H9 (cell line): ENCODE data around the gene WSCD2. TPM values are rescaled to one million over a fixed set of nuclear protein-coding genes. Genes with fewer than 3 reads are reported as not detected.

Source experiments
- DNase-seq: peaks from one replicate; pipeline ENCODE4 v3.0.0-alpha.2; 2017
- H2AFZ ChIP-seq: one replicate; pipeline ENCODE4 v1.6.1; 2013; ENCODE audit warnings: mild to moderate bottlenecking, low read length, control low read depth, moderate library complexity
- H2AK5ac ChIP-seq: 2 replicates; pipeline ENCODE4 v1.6.1; 2013; ENCODE audit warnings: low read length, control low read depth, mixed read lengths; ENCODE audit not compliant: insufficient read length
- H2BK120ac ChIP-seq: one replicate; pipeline ENCODE4 v1.6.1; 2013; ENCODE audit warnings: low read depth, mild to moderate bottlenecking, low read length, control low read depth, inconsistent platforms; ENCODE audit not compliant: poor library complexity, severe bottlenecking
- H2BK12ac ChIP-seq: 2 replicates; pipeline ENCODE4 v1.6.1; 2013; ENCODE audit warnings: low read length, control low read depth, mixed read lengths, low read depth; ENCODE audit not compliant: insufficient read length
- H2BK15ac ChIP-seq: 2 replicates; pipeline ENCODE4 v1.6.1; 2013; ENCODE audit warnings: low read depth, low read length, control low read depth
- H2BK20ac ChIP-seq: one replicate; pipeline ENCODE4 v1.6.1; 2013; ENCODE audit warnings: low read depth, mild to moderate bottlenecking, low read length, control low read depth, inconsistent platforms; ENCODE audit not compliant: poor library complexity, severe bottlenecking
- H2BK5ac ChIP-seq: 2 replicates; pipeline ENCODE4 v1.6.1; 2013; ENCODE audit warnings: low read length, control low read depth, mixed read lengths; ENCODE audit not compliant: insufficient read length
- H3K14ac ChIP-seq: 2 replicates; pipeline ENCODE4 v1.6.1; 2013; ENCODE audit warnings: low read length, control low read depth; ENCODE audit not compliant: insufficient read depth
- H3K18ac ChIP-seq: 2 replicates; pipeline ENCODE4 v1.6.1; 2013; ENCODE audit warnings: low read depth, mild to moderate bottlenecking, mixed read lengths, low read length, control low read depth; ENCODE audit not compliant: insufficient read length
- H3K23ac ChIP-seq: 2 replicates; pipeline ENCODE4 v1.6.1; 2013; ENCODE audit warnings: low read length, control low read depth, mixed read lengths, low read depth; ENCODE audit not compliant: insufficient read length
- H3K23me2 ChIP-seq: 2 replicates; pipeline ENCODE4 v1.6.1; 2013; ENCODE audit warnings: low read depth, mild to moderate bottlenecking, mixed read lengths, low read length, control low read depth; ENCODE audit not compliant: insufficient read length, poor library complexity, severe bottlenecking
- H3K27ac ChIP-seq: 2 replicates; pipeline ENCODE4 v1.5.1; 2013; ENCODE audit warnings: low read length, control low read depth, mixed read lengths, low read depth; ENCODE audit not compliant: insufficient read length
- H3K27me3 ChIP-seq: 2 replicates; pipeline ENCODE4 v1.6.1; 2013; ENCODE audit warnings: low read length, control low read depth, inconsistent platforms; ENCODE audit not compliant: insufficient read depth
- H3K4ac ChIP-seq: 2 replicates; pipeline ENCODE4 v1.6.1; 2013; ENCODE audit warnings: low read depth, mild to moderate bottlenecking, control low read depth, inconsistent platforms, low read length, moderate library complexity
- H3K4me1 ChIP-seq: 2 replicates; pipeline ENCODE4 v1.6.1; 2013; ENCODE audit warnings: low read length, control low read depth, inconsistent platforms; ENCODE audit not compliant: insufficient read depth
- H3K4me2 ChIP-seq: 2 replicates; pipeline ENCODE4 v1.6.1; 2013; ENCODE audit warnings: low read length, control low read depth, mixed read lengths; ENCODE audit not compliant: insufficient read length, insufficient read depth
- H3K56ac ChIP-seq: 2 replicates; pipeline ENCODE4 v1.6.1; 2013; ENCODE audit warnings: low read depth, mild to moderate bottlenecking, mixed read lengths, low read length, control low read depth; ENCODE audit not compliant: insufficient read length
- H3K79me1 ChIP-seq: 2 replicates; pipeline ENCODE4 v1.6.1; 2013; ENCODE audit warnings: low read depth, mild to moderate bottlenecking, moderate library complexity, low read length, control low read depth, inconsistent platforms; ENCODE audit not compliant: insufficient read depth, poor library complexity, severe bottlenecking
- H3K79me2 ChIP-seq: 2 replicates; pipeline ENCODE4 v1.6.1; 2013; ENCODE audit warnings: low read length, control low read depth, inconsistent platforms; ENCODE audit not compliant: insufficient read depth
- H3K9ac ChIP-seq: 2 replicates; pipeline ENCODE4 v1.6.1; 2013; ENCODE audit warnings: low read length, control low read depth, mixed read lengths; ENCODE audit not compliant: insufficient read length; ENCODE audit errors: extremely low read depth
- H3K9me3 ChIP-seq: one replicate; pipeline ENCODE4 v1.6.1; 2013; ENCODE audit warnings: low read depth, low read length, inconsistent platforms; ENCODE audit not compliant: control insufficient read depth
- H3T11ph ChIP-seq: one replicate; pipeline ENCODE4 v1.6.1; 2013; ENCODE audit warnings: mild to moderate bottlenecking, low read length, control low read depth, inconsistent platforms
- H4K20me1 ChIP-seq: one replicate; pipeline ENCODE4 v1.6.1; 2013; ENCODE audit not compliant: control insufficient read depth, insufficient read length, insufficient read depth
- H4K5ac ChIP-seq: 2 replicates; pipeline ENCODE4 v1.6.1; 2013; ENCODE audit warnings: low read depth, mild to moderate bottlenecking, mixed read lengths, low read length, control low read depth; ENCODE audit not compliant: insufficient read length
- H4K8ac ChIP-seq: replicated peaks from 2 replicates; pipeline ENCODE4 v1.6.1; 2013; ENCODE audit warnings: low read length, control low read depth, mixed read lengths, low read depth; ENCODE audit not compliant: insufficient read length
- H4K91ac ChIP-seq: 2 replicates; pipeline ENCODE4 v1.6.1; 2013; ENCODE audit warnings: low read depth, mild to moderate bottlenecking, moderate library complexity, mixed read lengths, low read length, control low read depth; ENCODE audit not compliant: insufficient read length
- H3K27ac Mint-ChIP-seq, 3 experiments: 2 replicates in 2 of 3; 3 replicates in 1 of 3; pipeline ENCODE4 v1.8.0; 2020 to 2021; ENCODE audit warnings: mixed read lengths in 3 of 3, mild to moderate bottlenecking in 1 of 3, moderate library complexity in 1 of 3
- H3K27me3 Mint-ChIP-seq: 2 replicates; pipeline ENCODE4 v1.8.0; 2021; ENCODE audit warnings: low read depth, mild to moderate bottlenecking, moderate library complexity, mixed read lengths
- H3K36me3 Mint-ChIP-seq, 3 experiments: 2 replicates in 2 of 3; 3 replicates in 1 of 3; pipeline ENCODE4 v1.8.0; 2020 to 2021; ENCODE audit warnings: low read depth in 3 of 3, mixed read lengths in 3 of 3; ENCODE audit not compliant: insufficient read depth in 1 of 3
- H3K4me1 Mint-ChIP-seq, 2 experiments: 2 replicates each; pipeline ENCODE4 v1.8.0; 2020; ENCODE audit warnings: mixed read lengths in 2 of 2
- H3K4me3 Mint-ChIP-seq, 2 experiments: 2 replicates in 1 of 2; 3 replicates in 1 of 2; pipeline ENCODE4 v1.8.0; 2020 to 2021; ENCODE audit warnings: mild to moderate bottlenecking in 2 of 2, mixed read lengths in 2 of 2, moderate library complexity in 1 of 2
- H3K9me3 Mint-ChIP-seq, 2 experiments: 2 replicates in 1 of 2; 3 replicates in 1 of 2; pipeline ENCODE4 v1.8.0; 2020; ENCODE audit warnings: mild to moderate bottlenecking in 2 of 2, mixed read lengths in 2 of 2, moderate library complexity in 1 of 2
- WGBS: extraction: QIAGEN DNeasy Blood & Tissue Kit; methylation state at CpG from one replicate; pipeline ENCODE4 v1.1.7; 2013; ENCODE audit warnings: missing lambda C conversion rate, low lambda C conversion rate, mixed read lengths; ENCODE audit not compliant: insufficient read length; ENCODE audit errors: extremely low coverage; 5-methylcytosine and 5-hydroxymethylcytosine counted together
- total RNA-seq: library from RNA; stranded (reverse); gene quantifications from 2 replicates; pipeline ENCODE4 v1.2.1, GENCODE V29; 2021
- TF ChIP-seq, protein P1 (sequence below): fragments of 200-600 bp; sonication (generic); conservative IDR thresholded peaks from 3 replicates; pipeline ENCODE4 v1.8.0; 2021; ENCODE audit warnings: antibody characterized with exemption, mild to moderate bottlenecking

Gene WSCD2
- total RNA-seq, 1 experiment from 2014 or later = 0.92 TPM

DNA sequence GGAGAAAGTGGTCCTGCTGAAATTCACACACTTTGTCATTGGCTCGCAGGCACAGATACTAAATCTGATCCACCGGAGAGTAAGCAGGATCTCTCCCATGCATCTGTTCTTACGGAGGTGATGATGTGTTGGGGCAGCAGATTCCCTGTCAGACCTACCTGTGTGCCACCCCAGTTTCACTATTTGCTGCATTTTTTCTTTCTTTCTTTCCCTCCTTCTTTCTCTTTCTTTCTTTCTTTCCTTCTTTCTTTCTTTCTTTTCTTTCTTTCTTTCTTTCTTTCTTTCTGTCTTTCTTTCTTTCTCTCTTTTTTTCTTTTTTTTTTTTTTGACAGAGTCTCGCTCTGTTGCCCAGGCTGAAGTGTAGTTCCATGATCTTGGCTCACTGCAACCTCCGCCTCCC is 37.4 kb downstream of the WSCD2 start:
- Histone ChIP-seq H3K27me3 (no peaks in the 10 kb centered on the region), H3T11ph (no peak overlapping the region), H4K8ac (no peak overlapping the region), H3K4ac (no peak overlapping the region), H3K23ac (no peak overlapping the region), H3K79me1 (no peaks in the 10 kb centered on the region), H3K27ac (no peak overlapping the region), H2BK15ac (no peak overlapping the region), H3K9ac (no peak overlapping the region), H3K79me2 (no peaks in the 10 kb centered on the region), H2AK5ac (no peak overlapping the region), H3K23me2 (no peaks in the 10 kb centered on the region), H3K18ac (no peak overlapping the region), H2BK20ac (no peak overlapping the region), H3K9me3 (no peaks in the 10 kb centered on the region), H4K91ac (no peak overlapping the region), H3K14ac (no peak overlapping the region), H4K20me1 (no peaks in the 10 kb centered on the region), H4K5ac (no peak overlapping the region), H3K4me1 (no peaks in the 10 kb centered on the region), H3K56ac (no peak overlapping the region), H2BK120ac (no peak overlapping the region), H2BK12ac (no peak overlapping the region), H2AFZ (no peak overlapping the region), H3K4me2 (no peak overlapping the region), H2BK5ac (no peak overlapping the region)
- Mint-ChIP-seq H3K36me3 (peaks cover 0 to 5% (median 0%) of the 10 kb centered on the region in 3 experiments; a peak in 1 of 7 replicates), H3K27me3 (peaks cover 3% of the 10 kb centered on the region), H3K4me3 (no peak overlapping the region), H3K9me3 (peaks cover 0 to 4% of the 10 kb centered on the region in 2 experiments; a peak in 1 of 5 replicates), H3K4me1 (peaks cover 14 to 21% of the 10 kb centered on the region in 2 experiments), H3K27ac (no peak overlapping the region)
- TF ChIP-seq, protein P1, sequence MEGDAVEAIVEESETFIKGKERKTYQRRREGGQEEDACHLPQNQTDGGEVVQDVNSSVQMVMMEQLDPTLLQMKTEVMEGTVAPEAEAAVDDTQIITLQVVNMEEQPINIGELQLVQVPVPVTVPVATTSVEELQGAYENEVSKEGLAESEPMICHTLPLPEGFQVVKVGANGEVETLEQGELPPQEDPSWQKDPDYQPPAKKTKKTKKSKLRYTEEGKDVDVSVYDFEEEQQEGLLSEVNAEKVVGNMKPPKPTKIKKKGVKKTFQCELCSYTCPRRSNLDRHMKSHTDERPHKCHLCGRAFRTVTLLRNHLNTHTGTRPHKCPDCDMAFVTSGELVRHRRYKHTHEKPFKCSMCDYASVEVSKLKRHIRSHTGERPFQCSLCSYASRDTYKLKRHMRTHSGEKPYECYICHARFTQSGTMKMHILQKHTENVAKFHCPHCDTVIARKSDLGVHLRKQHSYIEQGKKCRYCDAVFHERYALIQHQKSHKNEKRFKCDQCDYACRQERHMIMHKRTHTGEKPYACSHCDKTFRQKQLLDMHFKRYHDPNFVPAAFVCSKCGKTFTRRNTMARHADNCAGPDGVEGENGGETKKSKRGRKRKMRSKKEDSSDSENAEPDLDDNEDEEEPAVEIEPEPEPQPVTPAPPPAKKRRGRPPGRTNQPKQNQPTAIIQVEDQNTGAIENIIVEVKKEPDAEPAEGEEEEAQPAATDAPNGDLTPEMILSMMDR = no peak
- DNase-seq = no peak
- WGBS = no CpG with 5 or more reads among the region's 5 CpGs
